Measurements from ENCODE around the gene GNG12. TPM values are rescaled to one million over a fixed set of nuclear protein-coding genes. Genes with fewer than 3 reads are reported as not detected.
"Not testable (repeated sequence)": the region's sequence is repeated elsewhere in the genome, so short reads cannot be mapped to it uniquely, and the experiment has no call there.

The GNG12 gene
- total RNA-seq, 1 donor from 2014 or later = 21.2 TPM

DNA sequence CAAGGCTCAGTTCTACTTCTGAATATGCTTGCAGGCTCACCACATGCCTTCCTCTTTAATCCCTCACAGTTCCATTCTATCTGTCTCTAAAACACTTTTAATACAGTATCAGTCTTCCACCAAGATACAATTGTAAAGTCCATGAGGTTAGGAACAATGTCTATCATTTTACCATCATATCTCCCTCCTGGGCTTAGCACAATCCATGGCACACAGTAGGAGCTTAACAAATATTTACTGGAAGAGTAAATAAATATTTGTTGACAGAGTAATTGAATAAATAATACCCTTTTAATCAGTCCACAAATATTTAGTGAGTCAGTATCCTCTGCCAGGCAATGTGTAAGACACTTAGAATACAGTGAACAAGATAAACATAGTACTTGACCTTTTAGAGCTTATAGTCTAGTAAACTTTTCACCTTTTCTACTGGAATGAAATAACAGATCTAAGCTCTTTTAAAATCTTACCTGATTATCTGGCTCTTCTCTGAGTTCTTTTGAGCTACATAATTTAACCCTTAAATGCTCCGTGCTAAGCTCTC, 160.9 kb downstream of the GNG12 start:
- no peak for FAIRE-seq

DNA sequence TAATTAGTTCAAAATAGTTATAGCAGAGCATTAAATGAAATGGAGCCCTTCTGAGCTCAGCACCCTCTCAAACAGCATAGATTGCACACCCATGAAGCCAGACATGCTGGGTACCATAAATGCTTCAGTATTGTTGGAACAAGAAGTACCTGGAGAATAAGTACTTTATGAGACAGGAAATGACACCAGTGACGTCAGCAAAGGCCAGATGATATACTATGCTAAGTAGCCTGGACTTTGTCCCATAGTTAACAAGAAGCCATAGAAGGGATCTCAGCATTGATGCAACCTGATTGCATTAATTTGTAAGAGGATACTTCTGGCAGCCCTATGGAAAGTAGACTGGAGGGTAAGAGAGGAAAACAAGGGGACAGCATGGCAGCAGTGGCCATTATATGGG, 164.6 kb downstream of the GNG12 start:
- no peak for DNase-seq (ENCODE audit: low spot score in 2 of 2)
- no peak for FAIRE-seq

More for the DNA sequence above, 160.9 kb downstream of the GNG12 start:
- no peak for DNase-seq (ENCODE audit: low spot score in 2 of 2)

DNA sequence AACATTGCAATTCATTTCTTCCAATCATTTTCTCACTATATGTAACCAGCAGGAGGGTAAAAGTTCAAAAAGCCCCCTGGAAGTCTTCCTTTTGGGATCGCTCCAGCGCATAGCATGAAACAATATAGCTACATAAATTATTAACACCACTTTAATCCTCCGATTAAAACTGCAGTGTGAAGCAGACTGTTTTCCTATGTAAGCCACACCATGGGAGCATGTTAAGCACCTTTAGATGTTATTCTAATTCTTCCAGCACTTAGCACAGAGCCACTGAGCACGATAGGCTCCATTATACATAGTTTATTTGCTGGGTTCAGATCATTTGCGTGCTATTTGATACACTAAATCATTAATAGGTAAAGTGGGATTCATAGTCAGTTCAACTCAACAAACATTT, 166.6 kb downstream of the GNG12 start:
- FAIRE-seq = no peak
- DNase-seq (ENCODE audit: low spot score in 2 of 2) = no peak

DNA sequence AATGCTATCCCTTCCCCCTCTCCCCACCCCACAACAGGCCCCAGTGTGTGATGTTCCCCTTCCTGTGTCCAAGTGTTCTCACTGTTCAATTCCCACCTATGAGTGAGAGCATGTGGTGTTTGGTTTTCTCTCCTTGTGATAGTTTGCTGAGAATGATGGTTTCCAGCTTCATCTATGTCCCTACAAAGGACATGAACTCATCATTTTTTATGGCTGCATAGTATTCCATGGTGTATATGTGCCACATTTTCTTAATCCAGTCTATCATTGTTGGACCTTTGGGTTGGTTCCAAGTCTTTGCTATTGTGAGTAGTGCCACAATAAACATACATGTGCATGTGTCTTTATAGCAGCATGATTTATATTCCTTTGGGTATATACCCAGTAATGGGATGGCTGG, 168.0 kb downstream of the GNG12 start:
- DNase-seq (ENCODE audit: low spot score in 2 of 2); FAIRE-seq: not testable (repeated sequence)

DNA sequence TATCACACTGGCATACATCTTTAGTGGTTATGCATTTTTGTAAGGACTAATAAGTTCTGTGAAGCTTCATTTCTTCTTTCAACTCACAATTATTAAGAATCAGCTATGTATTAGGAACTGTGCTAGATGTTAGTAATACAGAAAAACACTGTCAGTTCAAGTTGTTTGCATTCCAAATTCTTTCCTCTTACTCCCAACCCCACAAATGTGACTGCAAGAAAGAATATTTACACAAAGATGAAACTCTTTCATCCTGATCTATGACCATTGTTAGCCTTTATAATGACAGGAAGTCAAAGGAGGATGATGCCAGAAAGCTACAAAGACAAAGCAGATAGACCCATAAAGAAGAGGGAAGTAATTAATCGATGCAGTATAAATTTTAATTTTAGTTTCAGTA, 169.2 kb downstream of the GNG12 start:
- DNase-seq (ENCODE audit: low spot score in 2 of 2) = no peak
- FAIRE-seq = no peak

DNA sequence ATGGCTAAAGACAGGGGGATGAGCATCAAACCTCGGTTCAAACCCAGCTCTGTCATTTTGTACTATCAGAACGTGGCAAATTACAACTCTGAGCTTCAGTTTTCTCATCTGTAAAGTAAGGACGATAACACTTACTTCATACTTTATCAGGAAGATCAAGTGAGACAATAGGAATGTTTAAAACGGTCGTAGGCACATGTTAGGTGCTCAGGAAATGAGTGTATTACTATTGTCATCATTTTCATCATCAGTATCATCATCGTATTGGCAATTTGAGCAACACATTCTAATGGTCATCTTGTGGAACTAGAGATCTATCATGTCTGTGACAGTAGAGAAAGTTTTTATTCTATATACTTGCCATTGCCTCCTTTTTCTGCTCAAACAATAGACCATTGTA, 170.4 kb downstream of the GNG12 start:
- no peak for FAIRE-seq
- DNase-seq (ENCODE audit: low spot score in 2 of 2) = no peak

DNA sequence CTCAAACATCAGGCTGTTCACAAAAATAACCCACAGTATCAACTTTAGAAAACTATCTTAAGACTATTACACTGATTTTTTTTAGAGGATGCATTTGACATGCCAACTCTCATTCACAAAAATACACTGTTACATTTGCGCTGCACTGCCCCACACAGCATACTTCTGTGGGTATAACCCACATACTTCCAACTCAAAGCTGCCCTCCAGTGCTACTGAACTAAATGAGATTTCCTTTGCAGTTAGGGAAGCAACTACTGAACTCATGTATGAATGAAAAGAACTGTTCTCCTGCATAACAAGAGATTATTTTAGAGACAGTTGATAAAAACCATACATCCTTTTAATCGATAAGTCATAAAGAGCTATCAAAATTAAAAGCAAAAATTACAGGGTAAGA, 174.0 kb downstream of the GNG12 start:
- FAIRE-seq = no peak

DNA sequence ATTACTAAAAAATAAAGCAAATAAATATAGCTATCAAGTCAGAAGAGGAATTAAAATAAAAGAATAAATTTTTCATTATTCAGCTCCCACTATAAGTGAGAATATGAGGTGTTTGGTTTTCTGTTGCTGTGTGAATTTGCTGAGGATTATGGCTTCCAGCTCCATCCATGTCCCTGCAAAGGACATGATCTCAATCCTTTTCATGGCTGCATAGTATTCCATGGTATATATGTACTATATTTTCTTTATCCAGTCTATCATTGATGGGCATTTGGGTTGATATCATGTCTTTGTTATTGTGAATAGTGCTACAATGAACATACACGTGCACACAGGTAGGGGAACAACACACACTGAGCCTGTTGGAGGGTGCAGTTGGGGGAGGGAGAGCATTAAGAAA, 176.1 kb downstream of the GNG12 start:
- FAIRE-seq; DNase-seq (ENCODE audit: low spot score in 2 of 2): not testable (repeated sequence)

More for the DNA sequence above, 174.0 kb downstream of the GNG12 start:
- no peak for DNase-seq (ENCODE audit: low spot score in 2 of 2)

DNA sequence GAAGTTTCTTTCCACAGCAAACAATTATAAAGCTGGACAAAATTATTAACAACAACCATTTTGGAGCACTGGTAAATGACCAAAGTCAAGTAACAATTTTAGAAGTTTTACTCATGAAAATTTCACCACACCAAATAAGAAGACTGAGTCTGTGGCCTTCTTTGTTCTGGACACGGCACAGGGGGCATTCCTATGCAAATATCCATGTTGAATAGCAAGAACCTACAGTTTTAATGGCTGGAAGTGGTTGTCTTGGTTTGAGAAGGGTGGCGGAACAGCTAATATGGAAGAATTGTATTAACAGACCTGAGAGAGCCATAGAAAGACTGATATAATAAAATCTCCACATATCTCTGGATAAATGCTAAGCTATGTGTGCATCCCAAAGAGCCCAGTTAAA, 177.7 kb downstream of the GNG12 start:
- no peak for FAIRE-seq
- DNase-seq (ENCODE audit: low spot score in 2 of 2) = no peak

DNA sequence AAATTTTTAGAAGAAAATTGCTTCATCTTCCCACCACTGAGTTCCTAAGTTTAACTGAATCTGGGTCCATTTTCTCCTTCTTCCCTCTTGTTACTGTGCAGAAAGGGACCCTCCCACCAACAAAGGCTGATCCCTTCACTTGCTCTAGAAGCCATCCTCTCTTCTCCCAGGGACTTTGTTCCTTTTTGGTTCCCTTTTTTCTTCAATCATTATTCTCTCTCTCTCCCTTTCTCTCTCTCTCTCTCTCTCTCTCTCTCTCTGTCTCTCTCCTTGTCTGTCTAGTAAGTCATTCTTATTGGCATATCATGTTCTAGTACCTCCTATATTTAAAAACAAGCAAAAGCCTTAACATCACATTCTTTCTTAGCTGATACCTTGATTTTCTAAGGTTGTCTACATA, 180.0 kb downstream of the GNG12 start:
- DNase-seq (ENCODE audit: low spot score in 2 of 2) (no peak), FAIRE-seq (no peak)

DNA sequence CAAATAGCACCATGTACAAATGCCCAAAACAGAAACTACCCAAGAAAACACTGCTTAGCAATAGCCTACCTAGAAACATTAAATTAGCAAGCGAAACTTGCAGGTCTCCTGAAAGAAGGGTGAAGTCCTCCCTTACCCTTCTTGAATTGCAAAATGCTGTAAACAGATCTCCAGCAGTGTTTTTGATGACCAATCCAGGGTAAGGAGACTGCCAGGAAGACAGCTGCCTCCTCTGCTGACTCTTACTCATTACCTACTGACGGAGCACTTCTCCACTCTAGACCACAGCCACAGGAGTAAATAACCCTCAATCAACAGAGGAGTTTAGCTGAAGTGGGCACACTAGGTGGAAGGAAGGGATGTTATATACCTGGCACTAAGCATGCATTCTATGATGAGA, 180.5 kb downstream of the GNG12 start:
- FAIRE-seq (no peak), DNase-seq (ENCODE audit: low spot score in 2 of 2) (no peak)

Small RNA genes lying within 50 kb of the gene (small RNA-seq; reads per million reads assigned to genes)
- gene RN7SL392P = not detected
- not detected for gene RNU7-80P

Other genes with a start within 250 kb of the GNG12 start
- 6.1 TPM for gene GADD45A, start 148.3 kb downstream of the GNG12 start, total RNA-seq
- gene DIRAS3, start 217.2 kb upstream of the GNG12 start, total RNA-seq = 6.9 TPM

All from frontal cortex (tissue), 4 donors.